Subcutaneous abdominal adipose tissue (tissue), 5 donors: ENCODE data around the gene ADCY3.
"Not testable (repeated sequence)": the region's sequence is repeated elsewhere in the genome, so short reads cannot be mapped to it uniquely, and the experiment has no call there.

ENCODE experiments used
- H3K27ac ChIP-seq: one replicate; pipeline ENCODE4 v1.7.0; 2013; ENCODE audit warnings: low read depth, mild to moderate bottlenecking, inconsistent platforms, low read length, moderate library complexity
- H3K27me3 ChIP-seq, 5 donors: one replicate each; pipeline ENCODE4 v1.7.0; 2013; ENCODE audit warnings: low read length in 5 of 5, inconsistent platforms in 1 of 5; ENCODE audit not compliant: control insufficient read depth in 5 of 5, insufficient read depth in 4 of 5
- H3K36me3 ChIP-seq, 5 donors: one replicate each; pipeline ENCODE4 v1.7.0; 2013; ENCODE audit warnings: low read length in 5 of 5; ENCODE audit not compliant: control insufficient read depth in 5 of 5, insufficient read depth in 5 of 5
- H3K4me1 ChIP-seq, 5 donors: one replicate each; pipeline ENCODE4 v1.7.0; 2013; ENCODE audit warnings: low read length in 5 of 5, mild to moderate bottlenecking in 3 of 5, moderate library complexity in 1 of 5; ENCODE audit not compliant: control insufficient read depth in 5 of 5, insufficient read depth in 5 of 5
- H3K4me3 ChIP-seq, 5 donors: one replicate each; pipeline ENCODE4 v1.7.0; 2013; ENCODE audit warnings: low read length in 5 of 5, low read depth in 1 of 5
- H3K9ac ChIP-seq, 5 donors: one replicate each; pipeline ENCODE4 v1.7.0; 2013; ENCODE audit warnings: low read length in 5 of 5, mild to moderate bottlenecking in 4 of 5, moderate library complexity in 3 of 5
- H3K9me3 ChIP-seq, 5 donors: one replicate each; pipeline ENCODE4 v1.7.0; 2013; ENCODE audit warnings: low read length in 5 of 5; ENCODE audit not compliant: control insufficient read depth in 5 of 5
- donor health status: healthy.
- donor health status: healthy.
- donor health status: healthy.
- donor health status: healthy.
- donor health status: healthy.

Gene ADCY3

DNA sequence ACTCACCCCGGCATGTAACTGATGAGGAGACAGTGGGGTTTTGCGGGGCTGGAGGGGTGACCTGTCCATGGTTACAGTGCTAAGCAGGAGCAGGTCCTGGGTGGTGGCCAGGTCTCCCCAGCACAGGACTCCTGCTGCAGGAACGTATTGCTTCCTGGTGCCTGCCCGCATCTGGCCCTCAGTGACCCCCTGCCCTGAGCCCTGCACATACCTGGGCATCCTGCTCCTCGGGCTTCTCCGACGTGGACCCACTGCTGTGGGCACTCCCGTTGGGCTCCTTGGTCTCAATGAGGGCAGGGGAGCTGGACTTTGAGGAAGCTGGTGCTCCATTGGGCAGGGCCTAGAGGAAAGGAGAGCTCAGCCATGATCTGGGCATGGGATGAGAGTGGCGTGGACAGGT, 83.3 kb downstream of the ADCY3 start:
- Histone ChIP-seq H3K27ac (no peak overlapping the region), H3K4me1 (no peaks in the 10 kb centered on the region), H3K9me3 (no peaks in the 10 kb centered on the region), H3K9ac (no peak overlapping the region), H3K27me3 (no peaks in the 10 kb centered on the region), H3K4me3 (no peak overlapping the region), H3K36me3 (peaks cover 0 to 54% (median 40%) of the 10 kb centered on the region in 5 donors)

DNA sequence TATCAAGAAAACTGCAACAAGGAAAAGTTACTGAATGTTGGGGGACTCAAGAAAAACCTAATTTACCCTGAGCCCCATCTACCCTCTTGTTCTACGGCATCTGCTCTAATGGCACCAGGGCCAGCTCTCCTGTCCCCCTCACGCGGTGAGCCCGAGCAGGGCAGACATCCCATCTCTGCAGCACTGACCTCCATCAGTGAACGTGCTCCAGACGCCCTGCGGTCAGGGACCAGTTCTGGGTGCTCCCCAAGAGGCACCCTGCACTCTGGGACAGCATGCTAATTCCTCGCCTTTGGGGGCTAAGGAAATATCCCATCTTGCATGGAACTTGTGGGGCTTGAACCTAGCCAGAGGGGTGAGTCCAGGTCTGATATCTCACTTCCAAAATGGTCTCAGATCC, 83.8 kb downstream of the ADCY3 start:
- peaks cover 0 to 52% (median 37%) of the 10 kb centered on the region in 5 donors for H3K36me3 ChIP-seq
- H3K4me3 ChIP-seq: no peak overlapping the region
- no peaks in the 10 kb centered on the region for H3K27me3 ChIP-seq
- no peak overlapping the region for H3K9ac ChIP-seq
- no peaks in the 10 kb centered on the region for H3K9me3 ChIP-seq
- no peaks in the 10 kb centered on the region for H3K4me1 ChIP-seq
- no peak overlapping the region for H3K27ac ChIP-seq

- H3K36me3 ChIP-seq: peaks cover 0 to 51% (median 42%) of the 10 kb centered on the region in 5 donors
- not testable (repeated sequence) for H3K4me3 ChIP-seq, H3K9me3 ChIP-seq, H3K9ac ChIP-seq, H3K27me3 ChIP-seq, H3K27ac ChIP-seq, H3K4me1 ChIP-seq
Measured at GRCh38 chr2:24835411-24835810, 84.6 kb downstream of the ADCY3 start.

GRCh38 chr2:24834733-24835395, 85.2 kb downstream of the ADCY3 start:
- Histone ChIP-seq H3K9ac (no peak overlapping the region), H3K4me1 (no peaks in the 10 kb centered on the region), H3K27ac (no peak overlapping the region), H3K27me3 (no peaks in the 10 kb centered on the region), H3K9me3 (no peaks in the 10 kb centered on the region), H3K4me3 (no peak overlapping the region), H3K36me3 (peaks cover 0 to 53% (median 43%) of the 10 kb centered on the region in 5 donors)

GRCh38 chr2:24833821-24834732, 86.0 kb downstream of the ADCY3 start:
- H3K27ac ChIP-seq: no peak overlapping the region
- H3K36me3 ChIP-seq: peaks cover 0 to 50% (median 38%) of the 10 kb centered on the region in 5 donors
- no peak overlapping the region for H3K4me3 ChIP-seq
- no peaks in the 10 kb centered on the region for H3K27me3 ChIP-seq
- no peak overlapping the region for H3K9ac ChIP-seq
- no peaks in the 10 kb centered on the region for H3K9me3 ChIP-seq
- no peaks in the 10 kb centered on the region for H3K4me1 ChIP-seq

DNA sequence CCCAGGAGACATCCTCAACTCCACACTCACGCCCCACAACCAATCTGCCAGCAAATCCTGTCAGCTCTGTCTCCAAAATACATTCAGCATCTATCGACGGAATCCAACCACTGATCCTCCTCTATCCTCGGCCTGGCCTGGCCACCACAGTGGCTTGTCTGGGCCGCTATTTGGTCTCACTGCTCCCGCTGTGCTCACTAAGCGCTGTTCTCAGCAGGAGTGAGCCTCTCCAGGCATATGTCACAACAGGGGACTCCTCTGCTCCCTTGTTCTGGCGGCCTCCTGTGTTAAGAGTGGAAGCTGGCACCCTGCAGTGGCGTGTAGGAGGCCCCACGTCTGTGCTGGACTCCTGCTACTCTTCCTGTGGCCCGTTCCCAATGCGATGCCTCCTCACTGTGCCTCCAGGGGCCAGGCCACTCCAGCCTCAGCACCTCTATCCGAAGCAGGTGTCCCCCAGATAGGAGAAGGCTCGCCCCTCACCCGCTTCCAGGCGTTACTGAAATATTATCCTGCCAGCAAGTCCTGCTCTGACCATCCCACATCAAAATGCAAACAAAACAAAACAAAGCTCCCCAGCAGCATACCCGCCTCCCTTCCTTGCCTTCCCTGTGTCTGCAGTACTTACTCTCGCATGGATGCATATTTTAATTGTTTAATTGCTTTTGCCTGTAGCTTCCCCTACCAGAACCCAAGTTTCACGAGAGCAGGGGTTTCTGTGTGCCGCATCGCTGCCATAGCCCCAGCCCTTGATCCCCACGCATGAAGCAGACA, 86.9 kb downstream of the ADCY3 start:
- H3K9ac ChIP-seq: no peak overlapping the region
- no peaks in the 10 kb centered on the region for H3K27me3 ChIP-seq
- H3K27ac ChIP-seq: no peak overlapping the region
- no peak overlapping the region for H3K4me3 ChIP-seq
- peaks cover 0 to 46% (median 37%) of the 10 kb centered on the region in 5 donors for H3K36me3 ChIP-seq
- no peaks in the 10 kb centered on the region for H3K9me3 ChIP-seq
- H3K4me1 ChIP-seq: peaks cover 0 to 2% (median 0%) of the 10 kb centered on the region in 5 donors

GRCh38 chr2:24832521-24832920, 87.5 kb downstream of the ADCY3 start:
- Histone ChIP-seq H3K27me3 (no peaks in the 10 kb centered on the region), H3K4me1 (peaks cover 0 to 7% (median 0%) of the 10 kb centered on the region in 5 donors), H3K36me3 (peaks cover 0 to 44% (median 36%) of the 10 kb centered on the region in 5 donors), H3K27ac (no peak overlapping the region), H3K9ac (no peak overlapping the region), H3K4me3 (no peak overlapping the region), H3K9me3 (no peaks in the 10 kb centered on the region)

GRCh38 chr2:24832073-24832461, 88.0 kb downstream of the ADCY3 start:
- Histone ChIP-seq H3K27ac (no peak overlapping the region), H3K9ac (no peak overlapping the region), H3K36me3 (peaks cover 0 to 41% (median 32%) of the 10 kb centered on the region in 5 donors)

GRCh38 chr2:24831221-24832072, 88.6 kb downstream of the ADCY3 start:
- Histone ChIP-seq H3K27me3 (no peaks in the 10 kb centered on the region), H3K9ac (no peak overlapping the region), H3K4me1 (peaks cover 0 to 18% (median 0%) of the 10 kb centered on the region in 5 donors), H3K27ac (no peak overlapping the region), H3K36me3 (peaks cover 0 to 38% (median 26%) of the 10 kb centered on the region in 5 donors), H3K9me3 (no peaks in the 10 kb centered on the region), H3K4me3 (no peak overlapping the region)

More at GRCh38 chr2:24832073-24832461, 88.0 kb downstream of the ADCY3 start:
- Histone ChIP-seq H3K4me3 (no peak overlapping the region), H3K9me3 (no peaks in the 10 kb centered on the region), H3K4me1 (peaks cover 0 to 12% (median 0%) of the 10 kb centered on the region in 5 donors), H3K27me3 (no peaks in the 10 kb centered on the region)
